GM19324 (cell line): ENCODE measurements around the gene LIMA1.
A peak's percentile ranks its signal among the peaks of the same experiment; 100 is the strongest.
"Not testable (repeated sequence)": the region's sequence is repeated elsewhere in the genome, so short reads cannot be mapped to it uniquely, and the experiment has no call there.

Experiments
- ATAC-seq: cut with Tn5 transposase; IDR thresholded peaks from one replicate; pipeline ENCODE4 v1.9.1; 2021; ENCODE audit warnings: mild to moderate bottlenecking, moderate library complexity; ENCODE audit not compliant: unreplicated experiment, low FRiP score

LIMA1 gene

DNA sequence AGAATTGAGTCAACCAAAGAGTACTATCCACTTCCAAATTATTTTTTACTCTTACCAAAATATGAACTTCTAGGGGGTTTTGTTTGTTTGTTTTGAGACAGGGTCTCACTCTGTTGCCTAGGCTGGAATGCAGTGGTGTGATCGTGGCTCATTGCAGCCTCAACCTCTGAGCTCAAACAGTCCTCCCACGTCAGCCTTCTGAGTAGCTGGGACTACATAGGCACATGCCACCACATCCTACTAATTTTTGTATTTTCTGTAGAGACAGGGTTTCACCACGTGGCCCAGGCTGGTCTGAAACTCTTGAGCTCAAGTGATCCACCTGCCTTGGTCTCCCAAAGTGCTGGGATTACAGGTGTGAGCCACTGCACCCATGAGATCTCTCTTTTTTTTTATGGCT, 7.4 kb upstream of the LIMA1 start:
- not testable (repeated sequence) for ATAC-seq

DNA sequence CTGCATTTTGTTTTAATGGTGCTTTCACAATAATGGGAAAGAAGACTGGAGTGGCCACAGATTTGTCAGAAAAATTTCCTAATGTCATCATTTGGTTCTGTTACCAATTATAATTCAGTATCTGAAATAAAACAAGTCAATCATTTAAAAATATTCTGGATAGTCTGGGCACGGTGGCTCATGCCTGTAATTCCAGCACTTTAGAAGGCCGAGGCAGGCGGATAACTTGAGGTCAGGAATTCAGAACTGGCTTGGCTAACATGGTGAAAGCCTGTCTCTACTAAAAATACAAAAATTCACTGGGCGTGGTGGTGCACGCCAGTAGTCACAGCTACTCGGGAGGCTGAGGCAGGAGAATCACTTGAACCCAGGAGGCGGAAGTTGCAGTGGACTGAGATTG, 4.0 kb upstream of the LIMA1 start:
- ATAC-seq, result no peak

DNA sequence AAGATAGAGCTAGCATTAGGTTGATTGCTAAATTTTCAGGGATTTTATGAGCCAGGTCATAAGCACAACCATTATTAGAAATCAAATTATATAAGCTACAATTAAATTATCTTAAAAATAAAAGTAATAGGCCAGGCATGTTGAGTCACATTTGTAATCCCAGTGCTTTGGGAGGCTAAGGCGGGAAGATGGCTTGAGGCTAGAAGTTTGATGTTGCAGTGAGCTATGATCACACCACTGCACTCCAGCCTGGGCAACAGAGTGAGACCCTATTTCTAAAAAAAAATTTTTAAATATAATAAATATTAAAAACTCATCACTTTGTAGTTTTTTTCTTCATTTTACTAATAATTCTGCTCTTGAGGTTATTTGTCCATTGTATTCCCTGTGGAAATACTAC, 1.9 kb upstream of the LIMA1 start:
- ATAC-seq, result no peak

DNA sequence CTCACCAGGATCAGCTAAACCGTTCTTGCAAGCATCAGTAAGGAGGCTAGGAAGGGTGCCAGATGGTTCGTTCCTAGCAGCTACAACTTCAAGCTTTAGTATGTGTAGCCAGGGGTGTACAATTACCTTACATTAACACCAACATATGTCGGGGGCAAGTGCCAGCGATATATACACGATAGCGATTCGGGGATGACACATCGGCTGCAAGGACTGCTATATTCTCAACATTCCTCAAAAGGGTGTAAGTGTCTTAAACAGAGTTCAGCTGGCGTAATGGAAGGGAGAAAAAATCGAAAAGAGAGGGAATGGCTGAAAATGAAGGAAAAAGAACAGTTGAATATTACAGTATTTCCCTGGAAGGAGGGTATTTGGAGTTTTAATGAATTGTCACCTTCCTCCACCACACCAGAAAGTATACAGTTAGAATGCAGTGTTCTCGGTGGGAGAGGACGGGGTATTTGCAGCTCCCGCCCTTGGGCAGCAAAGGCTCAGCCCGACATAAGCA, 545 bp downstream of the LIMA1 start:
- peak; percentile 13 for ATAC-seq

DNA sequence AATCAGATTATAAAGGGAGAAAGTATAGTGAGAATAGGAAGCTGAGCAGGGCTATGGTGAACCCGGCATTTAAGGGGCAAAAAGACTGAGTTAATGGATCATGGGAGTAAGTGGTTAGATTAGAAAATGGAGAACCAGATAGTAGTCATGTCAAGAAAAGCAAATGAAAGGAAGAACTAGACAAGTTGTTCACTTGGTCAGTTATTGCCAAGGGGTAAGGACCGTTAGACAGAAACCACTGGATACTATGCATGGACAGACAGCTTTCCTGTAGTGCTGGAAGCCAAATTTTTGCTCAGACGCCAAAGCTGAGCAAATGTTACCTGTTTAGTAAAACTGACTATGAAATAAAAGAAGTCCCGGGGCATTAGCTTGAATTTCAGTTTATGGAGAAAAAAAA, 3.8 kb downstream of the LIMA1 start:
- ATAC-seq, result no peak

DNA sequence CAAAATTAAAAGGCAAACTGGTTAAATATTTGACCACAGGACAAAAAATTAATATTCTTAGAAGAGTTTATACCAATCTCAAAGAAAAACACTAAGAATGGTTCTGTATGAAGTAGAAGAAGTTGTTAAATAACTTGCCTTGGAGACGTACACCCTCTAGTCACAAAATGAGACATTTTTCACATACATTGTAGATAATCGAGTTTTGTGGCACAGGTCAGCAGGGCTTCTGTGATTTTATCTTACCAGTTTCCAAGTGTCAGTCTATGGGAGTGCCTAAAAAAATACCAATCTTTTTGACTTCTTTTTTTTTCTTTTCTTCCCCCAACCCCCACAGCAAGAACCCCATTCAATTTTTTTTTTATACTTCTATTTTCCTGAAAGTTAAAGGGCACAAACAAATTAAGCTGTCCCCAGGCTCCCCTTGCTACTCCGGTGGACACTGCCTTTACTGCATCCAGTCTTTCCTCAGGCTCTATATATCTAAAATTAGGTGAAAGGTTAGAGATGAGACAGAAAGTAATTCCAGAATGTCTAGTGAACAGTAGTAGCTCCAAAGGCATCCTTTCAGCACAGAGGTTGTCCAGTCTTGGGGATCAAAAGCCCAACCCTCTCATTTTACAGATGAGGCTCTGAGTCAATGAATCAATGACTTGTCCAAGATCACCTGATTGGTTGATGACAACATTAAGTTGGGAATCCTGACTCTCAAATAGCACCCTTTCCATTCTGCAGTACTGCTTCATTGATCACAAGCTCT, 6.2 kb downstream of the LIMA1 start:
- ATAC-seq, result no peak

DNA sequence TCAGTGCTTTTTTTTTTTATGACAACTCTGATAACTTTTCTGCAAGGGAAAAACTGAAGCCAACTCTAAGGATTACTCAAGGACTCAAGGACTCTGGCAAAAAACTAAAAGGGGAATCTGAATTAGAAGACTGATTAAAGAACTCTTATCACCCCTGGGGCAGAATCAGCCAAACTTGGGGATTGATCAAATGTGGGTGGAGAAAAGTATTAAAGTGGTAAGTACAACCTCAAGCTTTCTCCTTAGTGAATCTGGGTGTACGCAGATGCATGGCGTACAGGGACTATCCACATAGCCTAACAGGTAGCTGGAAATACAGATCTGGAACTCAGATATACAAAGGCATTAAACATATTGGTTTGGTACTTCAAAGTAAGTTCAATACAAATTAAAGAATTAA, 7.3 kb downstream of the LIMA1 start:
- no peak for ATAC-seq

DNA sequence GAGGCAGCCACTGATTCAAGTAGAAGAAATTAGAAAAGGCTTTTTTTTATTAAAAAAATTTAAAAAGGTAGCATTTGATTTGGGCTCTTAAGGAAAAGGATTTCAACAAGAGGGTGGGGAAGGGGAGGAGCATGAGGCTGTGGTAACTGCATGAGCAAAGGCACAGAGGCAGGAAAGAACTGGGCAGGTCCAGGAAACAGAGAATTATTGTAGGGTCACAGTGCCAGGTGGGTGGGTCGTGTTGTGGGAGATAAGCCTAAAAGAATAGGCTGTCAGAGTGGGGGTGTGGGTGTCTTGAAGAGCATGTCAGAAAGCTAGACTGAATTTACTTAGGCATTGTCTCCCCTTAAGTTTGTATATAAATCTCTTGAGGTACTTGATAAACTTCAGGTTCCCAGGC, 7.8 kb downstream of the LIMA1 start:
- ATAC-seq, result no peak

DNA sequence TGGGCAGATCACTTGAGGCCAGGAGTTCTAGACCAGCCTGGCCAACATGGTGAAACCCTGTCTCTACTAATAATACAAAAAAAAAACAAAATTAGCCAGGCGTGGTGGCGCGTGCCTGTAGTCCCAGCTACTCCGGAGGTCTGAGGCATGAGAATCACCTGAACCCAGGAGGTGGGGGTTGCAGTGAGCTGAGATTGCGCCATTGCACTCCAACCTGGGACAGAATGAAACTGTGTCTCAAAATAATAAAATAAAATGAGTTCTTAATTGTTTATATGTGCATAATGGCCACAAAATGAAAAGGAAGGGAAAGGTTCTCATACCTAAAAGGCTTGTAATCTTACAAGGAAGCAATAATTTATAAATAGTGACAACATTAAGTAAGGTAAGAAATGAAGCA, 8.2 kb downstream of the LIMA1 start:
- ATAC-seq, result not testable (repeated sequence)

DNA sequence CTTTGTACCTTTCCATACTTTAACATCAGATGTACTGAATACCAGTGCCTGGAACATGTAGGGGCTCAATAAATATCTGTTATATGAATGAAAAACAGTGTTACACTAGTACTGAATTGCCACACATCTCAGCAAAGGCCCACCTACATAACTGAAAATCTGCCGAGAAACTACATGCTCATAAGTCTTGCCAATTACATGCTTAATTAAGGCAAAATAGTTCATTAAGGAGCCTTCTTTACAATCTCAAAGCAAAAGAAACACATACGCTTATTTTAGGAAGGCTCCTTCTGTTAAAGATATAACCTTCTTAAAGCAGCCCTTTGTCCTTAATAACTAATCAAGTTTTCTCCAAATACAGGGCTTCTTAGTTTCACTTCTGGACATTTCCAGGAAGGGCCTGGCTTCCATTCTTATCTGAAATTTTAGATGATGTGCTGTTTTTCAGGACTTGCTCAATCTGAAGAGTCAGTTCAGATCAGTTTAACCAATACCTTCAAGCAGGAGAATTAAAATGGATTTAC, 11.5 kb downstream of the LIMA1 start:
- ATAC-seq, result no peak

DNA sequence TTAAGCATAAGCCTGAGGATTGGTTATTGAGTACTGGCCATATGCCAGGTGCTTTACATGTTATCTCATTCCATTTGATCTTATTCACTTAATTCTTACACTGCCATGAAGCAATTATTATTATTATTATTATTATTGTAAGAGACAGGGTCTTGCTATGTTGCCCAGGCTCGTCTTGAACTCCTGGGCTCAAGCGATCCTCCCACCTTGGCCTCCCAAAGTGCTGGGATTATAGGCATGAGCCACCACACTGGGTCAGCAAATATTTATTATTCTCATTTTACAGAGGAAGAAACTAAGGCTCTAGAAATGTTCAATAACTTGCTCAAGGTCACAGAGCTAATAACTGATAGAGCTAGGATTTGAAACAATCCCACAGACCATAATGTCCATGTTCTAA, 14.8 kb downstream of the LIMA1 start:
- ATAC-seq, result no peak

DNA sequence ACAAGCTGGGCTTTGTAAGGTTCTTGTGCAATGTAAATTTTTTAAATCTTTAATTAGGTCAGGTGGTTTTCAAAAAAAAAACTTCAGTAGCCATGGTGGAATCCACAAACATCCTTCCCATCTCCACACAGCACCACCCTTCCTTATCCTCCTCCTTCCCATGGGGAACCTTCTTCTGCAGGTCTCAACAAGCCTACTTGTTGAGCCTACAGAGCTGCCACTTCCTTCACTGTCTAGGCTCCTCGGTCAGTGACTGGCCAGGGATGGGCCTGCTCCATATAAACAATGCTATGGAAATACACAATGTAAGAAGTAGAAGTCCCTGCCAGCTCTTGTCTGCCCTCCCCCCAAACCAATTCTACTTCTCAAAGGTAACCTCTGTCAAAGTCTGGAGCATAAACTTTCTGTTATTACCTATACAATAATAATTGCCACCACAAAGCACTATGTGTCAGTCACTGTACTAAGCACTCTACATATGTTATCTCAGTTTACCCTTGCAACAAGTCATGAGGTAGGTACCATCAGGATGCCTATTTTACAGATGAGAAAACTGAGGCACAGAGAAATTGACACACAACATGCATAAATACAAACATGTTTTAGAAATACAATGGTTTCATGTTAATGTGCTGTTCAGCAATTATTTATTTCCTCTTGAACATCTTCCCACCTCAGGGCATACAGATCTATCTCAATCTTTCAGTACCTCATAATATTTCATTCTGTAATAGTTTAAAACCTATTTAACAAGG, 17.4 kb downstream of the LIMA1 start:
- ATAC-seq, result no peak

DNA sequence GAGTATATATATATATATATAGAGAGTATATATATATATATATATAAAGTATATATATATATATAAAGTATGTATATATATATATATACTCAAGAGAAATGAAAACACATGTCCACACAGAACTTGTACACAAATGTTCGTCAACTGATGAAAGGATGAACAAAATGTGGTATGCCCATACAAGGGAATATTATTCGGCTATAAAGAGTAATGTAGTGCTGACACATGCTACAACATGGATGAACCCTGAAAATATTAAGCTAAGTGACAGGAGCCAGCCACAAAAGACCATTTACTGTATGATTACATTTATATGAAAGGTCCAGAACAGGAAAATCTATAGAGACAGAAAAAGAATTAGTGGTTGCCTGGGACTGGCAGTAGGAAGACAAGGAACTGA, 19.5 kb downstream of the LIMA1 start:
- no peak for ATAC-seq

DNA sequence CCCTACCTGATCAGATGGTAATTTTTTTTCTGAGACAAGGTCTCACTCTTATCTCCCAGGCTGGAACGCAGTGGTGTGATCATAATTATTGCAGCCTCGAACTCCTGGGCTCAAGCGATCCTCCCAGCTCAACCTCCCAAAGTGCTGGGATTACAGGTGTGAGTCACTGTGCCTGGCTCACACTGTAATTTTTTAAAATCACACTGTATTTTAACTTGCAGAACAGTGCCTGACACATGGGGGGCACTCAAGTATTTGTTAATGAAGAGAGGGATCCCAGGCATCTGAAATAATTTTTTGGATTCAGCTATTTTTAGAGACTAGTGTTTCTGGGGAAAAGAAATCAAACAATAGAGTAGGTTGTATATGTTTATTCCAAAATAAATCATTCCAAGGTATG, 21.7 kb downstream of the LIMA1 start:
- no peak for ATAC-seq

DNA sequence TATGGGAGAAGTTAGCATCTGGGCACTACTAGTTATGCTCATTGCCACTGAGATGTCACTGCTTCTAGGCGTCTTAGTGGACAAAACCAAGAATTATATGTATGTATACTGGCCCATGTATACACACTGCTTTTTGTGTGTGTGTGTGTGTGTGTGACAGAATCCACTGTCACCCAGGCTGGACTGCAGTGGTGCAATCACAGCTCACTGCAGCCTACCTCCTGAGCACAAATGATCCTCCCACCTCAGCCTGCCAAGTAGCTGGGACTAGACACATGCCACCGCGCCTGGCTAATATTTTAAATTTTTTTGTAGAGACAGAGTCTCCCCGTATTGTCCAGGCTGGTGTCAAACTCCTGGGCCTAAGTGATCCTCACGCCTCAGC, 25.2 kb downstream of the LIMA1 start:
- ATAC-seq, result no peak

DNA sequence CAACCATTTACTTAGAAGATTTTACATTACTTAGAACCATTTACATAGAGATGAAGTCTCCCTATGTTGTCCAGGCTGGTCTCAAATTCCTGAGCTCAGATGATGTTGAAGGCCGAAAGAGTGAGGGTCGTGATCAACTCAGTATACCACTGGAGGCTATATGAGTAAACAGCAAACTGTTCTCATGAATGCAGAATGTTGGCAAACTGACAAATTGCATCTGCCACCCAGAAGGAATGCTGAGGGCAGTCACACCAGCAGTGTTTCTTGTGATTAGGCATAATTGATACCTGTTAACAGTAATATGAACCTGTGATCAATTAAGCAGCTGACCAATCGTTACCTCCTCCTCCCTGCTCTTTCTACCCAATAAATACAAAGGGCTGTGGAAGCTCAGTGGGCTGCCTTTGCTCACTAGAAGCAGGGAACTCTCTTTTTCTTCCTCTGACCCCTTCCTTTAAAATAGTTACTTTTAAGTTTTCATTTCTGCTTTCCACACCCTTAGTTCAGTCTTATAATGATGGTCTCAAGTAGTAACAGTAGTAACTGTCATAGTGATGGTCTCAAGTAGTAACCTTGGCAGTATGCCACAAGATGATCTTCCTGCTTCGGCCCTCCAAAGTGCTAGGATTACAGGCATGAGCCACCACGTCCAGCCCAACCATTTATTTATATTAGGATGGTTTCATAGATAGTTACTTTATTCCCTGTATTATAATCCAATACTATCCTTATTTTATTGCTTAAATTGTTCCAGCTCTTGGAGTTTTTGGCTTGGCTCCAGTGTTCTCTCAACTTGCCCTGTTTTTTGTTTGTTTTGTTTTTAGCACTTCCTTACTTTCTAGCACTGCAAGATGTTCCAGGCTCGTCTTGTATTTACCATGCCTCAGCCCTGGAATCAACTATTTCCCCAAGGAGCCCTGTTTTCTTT, 25.8 kb downstream of the LIMA1 start:
- no peak for ATAC-seq

DNA sequence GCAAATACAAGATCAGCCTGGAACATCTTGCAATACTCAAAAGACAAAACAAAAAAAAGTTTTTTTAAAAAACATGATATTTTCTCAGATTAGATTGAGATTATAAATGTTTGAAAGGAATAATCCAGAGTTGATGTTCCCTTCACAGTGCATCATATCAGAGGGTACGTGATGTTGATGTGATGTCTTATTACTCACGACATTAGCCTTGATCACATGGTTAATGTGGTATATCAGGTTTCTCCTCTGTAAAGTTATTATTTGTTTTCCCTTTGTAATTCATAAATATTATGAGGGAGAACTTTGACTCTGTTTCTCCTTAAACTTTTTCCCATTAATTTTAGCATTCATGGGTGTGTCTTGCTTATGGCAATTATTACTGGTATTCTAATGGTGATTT, 26.6 kb downstream of the LIMA1 start:
- no peak for ATAC-seq

DNA sequence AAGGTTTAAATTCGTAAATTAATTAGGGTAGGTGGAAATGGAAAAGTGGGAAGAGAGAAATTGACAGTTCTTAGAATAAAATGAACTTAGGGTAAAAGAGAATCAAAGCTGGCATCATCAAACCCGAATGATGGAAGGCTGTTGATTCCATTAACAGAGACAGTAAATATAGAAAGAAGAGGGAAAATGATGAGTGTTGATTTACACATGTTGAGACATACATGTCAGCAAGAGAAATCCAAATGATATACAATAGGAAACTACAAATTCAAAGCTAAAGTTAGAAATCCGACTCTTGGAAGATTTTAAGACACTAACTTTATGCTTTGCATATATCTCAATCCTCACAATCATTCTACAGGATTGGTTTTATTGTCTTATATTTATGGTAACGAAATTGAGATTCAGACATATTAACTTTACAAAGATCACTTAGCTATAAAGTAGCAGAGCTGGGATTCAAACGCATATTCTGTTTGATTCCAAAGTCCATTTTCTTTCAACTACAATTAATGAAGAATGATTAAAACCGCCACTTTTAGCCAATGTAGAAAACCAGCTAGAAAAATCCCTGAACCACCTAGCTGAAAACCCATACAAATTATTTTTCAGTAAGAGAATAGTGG, 30.2 kb downstream of the LIMA1 start:
- no peak for ATAC-seq

DNA sequence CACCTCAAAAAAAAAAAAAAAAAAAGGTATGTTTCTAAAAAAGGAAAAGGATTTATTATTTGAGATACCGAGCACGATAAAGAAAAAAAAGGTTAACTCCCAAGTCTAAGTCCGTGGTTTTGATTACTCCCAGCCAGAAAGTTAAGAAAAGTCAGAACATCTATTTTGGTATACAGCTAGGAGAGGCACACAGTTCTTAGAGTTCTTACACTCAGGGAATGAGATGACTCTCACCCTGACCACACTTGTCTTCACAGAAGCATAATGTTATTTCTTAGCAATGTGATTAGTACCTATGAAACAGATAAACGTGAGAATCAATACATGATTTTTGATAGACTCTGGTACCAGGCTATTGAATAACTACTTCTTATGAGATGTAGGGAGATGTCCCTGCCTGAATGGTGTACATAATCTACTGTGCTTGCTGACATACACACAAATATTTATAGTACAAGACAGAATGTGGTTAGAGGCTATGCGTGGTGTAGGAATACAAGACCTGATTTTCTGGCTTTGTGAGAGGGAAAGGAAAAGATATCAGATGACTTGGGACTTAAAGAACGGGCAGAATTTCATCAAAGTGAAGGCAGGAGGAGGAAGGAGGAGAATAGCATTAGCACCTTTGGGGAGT, 31.6 kb downstream of the LIMA1 start:
- no peak for ATAC-seq
